ENCODE measurements around the gene ODAD3.
"Not testable (repeated sequence)": the region's sequence is repeated elsewhere in the genome, so short reads cannot be mapped to it uniquely, and the experiment has no call there.

The ODAD3 gene

DNA sequence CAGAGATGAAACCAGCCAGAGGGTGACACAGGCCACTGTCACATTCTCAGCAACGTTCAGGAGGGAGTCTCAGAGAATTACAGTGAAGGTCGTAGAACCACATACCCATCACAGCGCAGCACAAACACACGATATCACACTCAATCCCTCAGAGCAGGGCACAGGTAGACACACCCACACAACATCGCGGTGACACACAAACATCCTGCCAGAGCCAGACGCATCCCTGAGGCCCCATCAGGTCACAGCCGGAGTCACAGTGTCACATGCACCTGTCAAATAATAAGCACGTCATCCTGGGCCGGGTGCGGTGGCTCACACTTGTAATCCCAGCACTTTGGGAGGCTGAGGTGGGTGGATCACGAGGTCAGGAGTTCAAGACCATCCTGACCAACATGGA, 28.5 kb upstream of the ODAD3 start:
- no peaks in the 10 kb centered on the region for H3K9me3 ChIP-seq (ENCODE audit: severe bottlenecking)
- TF ChIP-seq, protein P1, sequence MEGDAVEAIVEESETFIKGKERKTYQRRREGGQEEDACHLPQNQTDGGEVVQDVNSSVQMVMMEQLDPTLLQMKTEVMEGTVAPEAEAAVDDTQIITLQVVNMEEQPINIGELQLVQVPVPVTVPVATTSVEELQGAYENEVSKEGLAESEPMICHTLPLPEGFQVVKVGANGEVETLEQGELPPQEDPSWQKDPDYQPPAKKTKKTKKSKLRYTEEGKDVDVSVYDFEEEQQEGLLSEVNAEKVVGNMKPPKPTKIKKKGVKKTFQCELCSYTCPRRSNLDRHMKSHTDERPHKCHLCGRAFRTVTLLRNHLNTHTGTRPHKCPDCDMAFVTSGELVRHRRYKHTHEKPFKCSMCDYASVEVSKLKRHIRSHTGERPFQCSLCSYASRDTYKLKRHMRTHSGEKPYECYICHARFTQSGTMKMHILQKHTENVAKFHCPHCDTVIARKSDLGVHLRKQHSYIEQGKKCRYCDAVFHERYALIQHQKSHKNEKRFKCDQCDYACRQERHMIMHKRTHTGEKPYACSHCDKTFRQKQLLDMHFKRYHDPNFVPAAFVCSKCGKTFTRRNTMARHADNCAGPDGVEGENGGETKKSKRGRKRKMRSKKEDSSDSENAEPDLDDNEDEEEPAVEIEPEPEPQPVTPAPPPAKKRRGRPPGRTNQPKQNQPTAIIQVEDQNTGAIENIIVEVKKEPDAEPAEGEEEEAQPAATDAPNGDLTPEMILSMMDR (IDR thresholded peaks at IDR 0.05; ENCODE audit: low read depth, low read length): no peak
- no peaks in the 10 kb centered on the region for H3K36me3 ChIP-seq
- no peak overlapping the region for H3K27ac ChIP-seq
- no peak overlapping the region for H3K4me3 ChIP-seq (ENCODE audit: low read depth, low read length)
- peak; percentile 18 for DNase-seq
- no peaks in the 10 kb centered on the region for H3K27me3 ChIP-seq (ENCODE audit: insufficient read depth, low read depth, severe bottlenecking)

DNA sequence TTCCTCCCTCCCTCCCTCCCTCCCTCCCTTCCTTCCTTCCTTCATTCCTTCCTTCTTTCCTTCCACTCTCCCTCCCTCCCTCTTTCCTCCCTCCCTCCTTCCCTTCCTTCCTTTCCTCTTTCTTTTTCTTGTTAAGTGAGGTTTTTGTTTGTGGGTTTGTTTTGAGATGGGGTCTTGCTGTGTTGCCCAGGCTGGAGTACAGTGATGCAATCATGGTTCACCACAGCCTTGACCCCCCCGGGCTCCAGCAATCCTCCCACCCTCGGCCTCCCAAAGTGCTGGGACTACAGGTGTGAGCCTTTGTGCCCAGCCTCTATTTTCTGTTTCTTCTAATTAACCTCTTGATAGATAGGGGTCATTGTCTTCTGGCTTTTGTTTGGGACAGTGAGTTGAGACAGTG, 26.5 kb upstream of the ODAD3 start:
- H3K27me3 ChIP-seq (ENCODE audit: insufficient read depth, low read depth, severe bottlenecking): no peaks in the 10 kb centered on the region
- no peak for DNase-seq
- no peaks in the 10 kb centered on the region for H3K9me3 ChIP-seq (ENCODE audit: severe bottlenecking)
- TF ChIP-seq, protein P1 (IDR thresholded peaks at IDR 0.05; ENCODE audit: low read depth, low read length): no peak
- H3K27ac ChIP-seq: no peak overlapping the region
- no peak overlapping the region for H3K4me3 ChIP-seq (ENCODE audit: low read depth, low read length)
- H3K36me3 ChIP-seq: no peaks in the 10 kb centered on the region

DNA sequence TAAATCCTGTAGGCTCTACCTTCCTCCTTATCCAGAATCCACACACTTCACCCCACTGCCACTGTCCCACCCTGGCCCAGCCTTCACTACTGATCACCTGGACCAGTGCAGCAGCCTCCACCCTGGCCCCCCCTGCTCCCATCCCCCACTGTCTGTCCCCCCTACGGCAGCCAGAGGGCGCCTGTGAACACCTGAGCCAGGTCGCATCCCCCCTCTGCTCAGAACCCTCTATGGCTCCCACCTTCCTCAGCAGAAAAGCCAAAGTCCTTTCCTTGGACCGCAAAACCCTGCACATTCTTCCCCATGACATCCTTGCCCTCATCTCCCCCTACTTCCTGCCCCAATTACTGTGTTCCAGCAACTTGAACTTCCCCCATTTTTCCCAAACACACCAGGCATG, 25.3 kb upstream of the ODAD3 start:
- no peaks in the 10 kb centered on the region for H3K27me3 ChIP-seq (ENCODE audit: insufficient read depth, low read depth, severe bottlenecking)
- no peaks in the 10 kb centered on the region for H3K36me3 ChIP-seq
- no peak for DNase-seq
- H3K9me3 ChIP-seq (ENCODE audit: severe bottlenecking): no peaks in the 10 kb centered on the region
- no peak overlapping the region for H3K4me3 ChIP-seq (ENCODE audit: low read depth, low read length)
- H3K27ac ChIP-seq: no peak overlapping the region
- TF ChIP-seq, protein P1 (IDR thresholded peaks at IDR 0.05; ENCODE audit: low read depth, low read length): peak; percentile 50

DNA sequence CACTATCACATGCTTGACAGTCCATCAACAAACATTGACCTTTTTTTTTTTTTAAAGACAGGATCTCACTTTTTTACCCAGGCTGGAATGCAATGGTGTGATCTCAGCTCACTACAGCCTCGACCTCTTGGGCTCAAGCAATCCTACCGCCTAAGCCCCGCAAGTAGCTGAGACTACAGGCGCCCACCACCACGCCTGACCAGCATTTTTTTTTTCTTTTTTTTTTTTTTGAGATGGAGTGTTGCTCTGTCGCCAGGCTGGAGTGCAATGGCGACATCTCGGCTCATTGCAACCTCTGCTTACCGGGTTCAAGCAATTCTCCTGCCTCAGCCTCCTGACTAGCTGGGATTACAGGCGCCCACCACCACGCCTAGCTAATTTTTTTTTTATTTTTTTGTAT, 24.0 kb upstream of the ODAD3 start:
- H3K27me3 ChIP-seq (ENCODE audit: insufficient read depth, low read depth, severe bottlenecking): not testable (repeated sequence)

DNA sequence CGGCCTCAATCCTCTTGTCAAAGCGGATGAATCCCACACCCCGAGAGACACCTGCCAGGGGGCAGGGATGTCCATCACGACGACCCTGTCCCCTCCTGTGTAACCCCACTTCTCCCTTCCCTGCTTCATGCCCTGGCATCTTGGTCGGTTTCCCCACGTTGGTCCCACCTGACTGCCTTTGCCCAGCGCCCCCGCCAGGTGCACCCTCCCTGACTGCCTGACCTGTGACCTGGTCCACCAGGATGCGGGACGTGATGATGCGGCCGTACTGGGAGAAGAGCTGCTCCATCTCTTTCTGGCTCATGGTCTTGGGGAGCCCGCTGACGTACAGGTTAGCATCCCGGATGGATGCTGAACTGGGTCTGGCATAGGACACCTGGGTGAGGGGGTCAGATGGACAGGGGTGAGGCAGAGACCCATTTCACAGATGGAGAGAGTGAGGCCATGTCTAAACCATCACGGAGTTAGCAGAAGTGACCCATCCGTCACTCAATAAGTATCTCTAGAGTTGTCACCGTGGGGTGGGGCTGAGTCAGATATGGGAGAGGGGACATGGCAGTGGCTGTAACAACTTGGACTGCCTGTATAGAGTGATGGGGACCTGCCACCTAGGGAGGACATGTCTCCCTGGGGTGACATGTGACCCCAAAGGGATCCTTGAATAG, 23.4 kb upstream of the ODAD3 start:
- no peak for DNase-seq
- Histone ChIP-seq H3K9me3 (ENCODE audit: severe bottlenecking) (no peaks in the 10 kb centered on the region), H3K4me3 (ENCODE audit: low read depth, low read length) (no peak overlapping the region), H3K27ac (no peak overlapping the region), H3K27me3 (ENCODE audit: insufficient read depth, low read depth, severe bottlenecking) (no peaks in the 10 kb centered on the region), H3K36me3 (no peaks in the 10 kb centered on the region)
- TF ChIP-seq, protein P1 (IDR thresholded peaks at IDR 0.05; ENCODE audit: low read depth, low read length): no peak

More for the DNA sequence above, 24.0 kb upstream of the ODAD3 start:
- not testable (repeated sequence) for H3K36me3 ChIP-seq; H3K27ac ChIP-seq; DNase-seq; H3K4me3 ChIP-seq (ENCODE audit: low read depth, low read length); H3K9me3 ChIP-seq (ENCODE audit: severe bottlenecking)

DNA sequence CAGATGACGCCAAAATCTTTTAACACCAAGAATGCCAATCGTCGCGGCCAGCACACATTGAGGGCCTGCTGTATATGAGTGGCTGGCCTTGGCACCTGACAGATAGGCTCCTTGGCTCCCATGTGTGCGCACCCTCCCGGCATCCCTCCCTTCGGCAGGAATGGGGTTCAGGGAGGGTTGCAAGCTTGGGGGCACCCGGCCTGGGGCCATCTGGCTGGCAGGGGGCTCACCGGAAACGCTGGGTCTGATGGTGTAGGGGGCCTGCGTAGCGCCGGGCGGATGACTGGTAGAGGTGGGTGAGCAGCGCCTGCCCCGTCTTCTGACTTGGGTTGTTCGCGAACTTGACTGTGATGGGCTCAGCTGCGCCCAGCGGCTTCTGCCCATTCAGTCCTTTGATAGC, 22.9 kb upstream of the ODAD3 start:
- DNase-seq: no peak
- TF ChIP-seq, protein P1 (IDR thresholded peaks at IDR 0.05; ENCODE audit: low read depth, low read length): no peak
- H3K9me3 ChIP-seq (ENCODE audit: severe bottlenecking): no peaks in the 10 kb centered on the region
- no peaks in the 10 kb centered on the region for H3K36me3 ChIP-seq
- H3K4me3 ChIP-seq (ENCODE audit: low read depth, low read length): no peak overlapping the region
- no peak overlapping the region for H3K27ac ChIP-seq
- no peaks in the 10 kb centered on the region for H3K27me3 ChIP-seq (ENCODE audit: insufficient read depth, low read depth, severe bottlenecking)
